Measurements from ENCODE around the gene USP17L20.
"Not testable (repeated sequence)": the region's sequence is repeated elsewhere in the genome, so short reads cannot be mapped to it uniquely, and the experiment has no call there.

DNA sequence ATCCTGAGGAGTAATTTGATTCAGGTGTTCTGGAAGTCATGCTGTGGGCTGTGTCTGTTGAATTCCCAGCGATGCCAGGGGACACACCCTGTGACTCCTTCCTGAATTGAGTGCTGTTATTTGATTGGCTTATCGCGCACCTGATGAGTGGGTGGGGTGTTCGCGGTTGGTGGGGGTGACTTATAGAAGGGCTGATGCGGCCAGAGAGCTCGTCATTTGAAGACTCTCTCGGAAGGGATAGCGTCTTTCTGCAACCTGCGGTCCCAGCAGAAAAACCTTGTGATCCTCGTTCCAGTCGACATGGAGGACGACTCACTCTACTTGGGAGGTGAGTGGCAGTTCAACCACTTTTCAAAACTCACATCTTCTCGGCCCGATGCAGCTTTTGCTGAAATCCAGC, at the start of gene USP17L20:
- TF ChIP-seq, protein P1, sequence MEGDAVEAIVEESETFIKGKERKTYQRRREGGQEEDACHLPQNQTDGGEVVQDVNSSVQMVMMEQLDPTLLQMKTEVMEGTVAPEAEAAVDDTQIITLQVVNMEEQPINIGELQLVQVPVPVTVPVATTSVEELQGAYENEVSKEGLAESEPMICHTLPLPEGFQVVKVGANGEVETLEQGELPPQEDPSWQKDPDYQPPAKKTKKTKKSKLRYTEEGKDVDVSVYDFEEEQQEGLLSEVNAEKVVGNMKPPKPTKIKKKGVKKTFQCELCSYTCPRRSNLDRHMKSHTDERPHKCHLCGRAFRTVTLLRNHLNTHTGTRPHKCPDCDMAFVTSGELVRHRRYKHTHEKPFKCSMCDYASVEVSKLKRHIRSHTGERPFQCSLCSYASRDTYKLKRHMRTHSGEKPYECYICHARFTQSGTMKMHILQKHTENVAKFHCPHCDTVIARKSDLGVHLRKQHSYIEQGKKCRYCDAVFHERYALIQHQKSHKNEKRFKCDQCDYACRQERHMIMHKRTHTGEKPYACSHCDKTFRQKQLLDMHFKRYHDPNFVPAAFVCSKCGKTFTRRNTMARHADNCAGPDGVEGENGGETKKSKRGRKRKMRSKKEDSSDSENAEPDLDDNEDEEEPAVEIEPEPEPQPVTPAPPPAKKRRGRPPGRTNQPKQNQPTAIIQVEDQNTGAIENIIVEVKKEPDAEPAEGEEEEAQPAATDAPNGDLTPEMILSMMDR (IDR thresholded peaks at IDR 0.05): not testable (repeated sequence)
- not testable (repeated sequence) for TF ChIP-seq POLR2A (IDR thresholded peaks at IDR 0.05)

Measured in adrenal gland (tissue), 5 donors.